Measurements from ENCODE around the gene DVL2. TPM values are rescaled to one million over a fixed set of nuclear protein-coding genes. Genes with fewer than 3 reads are reported as not detected.

DVL2 gene
- 25.9 TPM for polyA plus RNA-seq (2013, experiment 1 of 2)
- 25.1 TPM for polyA plus RNA-seq (2013, experiment 2 of 2)

DNA sequence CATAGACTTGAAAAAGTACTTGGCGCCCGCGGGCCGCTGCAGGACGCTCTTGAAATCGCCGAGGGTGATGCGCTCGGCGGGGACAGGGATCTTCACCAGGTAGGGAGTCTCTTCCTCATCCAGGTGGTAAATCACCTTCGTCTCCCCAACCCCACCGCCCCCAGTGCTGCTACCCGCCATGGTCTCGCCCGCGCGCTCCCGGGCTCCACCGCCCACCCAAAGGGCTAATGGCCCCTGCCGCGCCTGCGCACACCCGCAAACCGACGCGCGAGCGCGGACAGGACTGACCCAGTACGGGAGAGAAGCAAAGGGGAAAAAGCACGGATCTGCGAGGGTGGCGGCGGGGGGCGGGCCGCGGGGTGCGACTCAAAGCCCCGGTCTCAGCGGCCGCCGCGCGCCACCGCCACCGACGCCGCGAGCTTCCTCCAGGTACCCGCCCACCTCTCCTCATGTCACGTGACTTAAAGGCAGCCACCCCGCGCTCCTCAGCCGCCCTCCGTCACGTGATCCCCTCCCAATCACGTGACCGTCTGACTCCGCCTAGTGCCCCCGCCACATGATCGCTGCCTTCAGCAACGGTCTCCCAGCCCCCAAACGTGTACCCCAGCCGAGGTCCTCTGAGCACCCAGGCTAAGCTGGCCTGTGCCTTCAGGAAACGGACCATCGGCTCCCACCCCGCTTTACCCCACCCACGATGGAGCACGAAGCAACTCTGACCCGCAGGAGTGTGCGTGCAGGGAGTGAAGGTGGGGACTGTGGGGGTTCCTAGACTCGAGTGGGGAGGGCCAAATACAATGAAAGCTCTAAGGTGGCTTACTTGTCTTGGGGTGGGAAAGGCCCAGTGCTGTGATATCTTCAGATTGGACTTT is at the start of gene DVL2:
TSS of gene DVL2 (minus strand) at position 435 of the 869 bp plus-strand sequence. CDS start at position 180, 255 bp downstream.
- Histone ChIP-seq H3K23ac (ENCODE audit: low read length) (no peak within 1 kb of the TSS), H3K79me1 (ENCODE audit: low read length) (peaks cover 23% of the 10 kb centered on the region), H3K4me1 (ENCODE audit: control insufficient read depth, low read depth, low read length) (peaks cover 10% of the 10 kb centered on the region), H3K4me2 (ENCODE audit: low read length) (peak within 1 kb of the TSS; percentile 70), H2AK5ac (ENCODE audit: low read length) (no peak within 1 kb of the TSS), H4K5ac (ENCODE audit: low read length) (no peak within 1 kb of the TSS), H3K4ac (ENCODE audit: low read depth, low read length) (peak within 1 kb of the TSS; percentile 82), H2BK5ac (ENCODE audit: low read length) (peak within 1 kb of the TSS; percentile 47), H4K8ac (ENCODE audit: low read depth, low read length) (no peak within 1 kb of the TSS), H3K27ac (ENCODE audit: low read depth, low read length) (peak within 1 kb of the TSS; percentile 77), H3K79me2 (ENCODE audit: control insufficient read depth, insufficient read depth, low read length) (peaks cover 52% of the 10 kb centered on the region), H3K56ac (ENCODE audit: low read length) (peak within 1 kb of the TSS; percentile 96), H2BK120ac (ENCODE audit: low read depth, low read length) (no peak within 1 kb of the TSS), H3K27me3 (ENCODE audit: insufficient read depth, low read length, poor library complexity) (no peaks in the 10 kb centered on the region), H3K4me3 (ENCODE audit: low read length) (peak within 1 kb of the TSS; percentile 88), H3K36me3 (ENCODE audit: control insufficient read depth, insufficient read depth, low read length) (peaks cover 14% of the 10 kb centered on the region), H3K18ac (ENCODE audit: low read length) (peak within 1 kb of the TSS; percentile 62), H3K9ac (ENCODE audit: low read length) (peak within 1 kb of the TSS; percentile 89), H2BK15ac (replicated peaks; ENCODE audit: low read depth) (no peak within 1 kb of the TSS)
- WGBS (ENCODE audit: extremely low coverage, insufficient coverage, low lambda C conversion rate): no CpG with 5 or more reads among the region's 72 CpGs
- DNase-seq: peak; percentile 97

DNA sequence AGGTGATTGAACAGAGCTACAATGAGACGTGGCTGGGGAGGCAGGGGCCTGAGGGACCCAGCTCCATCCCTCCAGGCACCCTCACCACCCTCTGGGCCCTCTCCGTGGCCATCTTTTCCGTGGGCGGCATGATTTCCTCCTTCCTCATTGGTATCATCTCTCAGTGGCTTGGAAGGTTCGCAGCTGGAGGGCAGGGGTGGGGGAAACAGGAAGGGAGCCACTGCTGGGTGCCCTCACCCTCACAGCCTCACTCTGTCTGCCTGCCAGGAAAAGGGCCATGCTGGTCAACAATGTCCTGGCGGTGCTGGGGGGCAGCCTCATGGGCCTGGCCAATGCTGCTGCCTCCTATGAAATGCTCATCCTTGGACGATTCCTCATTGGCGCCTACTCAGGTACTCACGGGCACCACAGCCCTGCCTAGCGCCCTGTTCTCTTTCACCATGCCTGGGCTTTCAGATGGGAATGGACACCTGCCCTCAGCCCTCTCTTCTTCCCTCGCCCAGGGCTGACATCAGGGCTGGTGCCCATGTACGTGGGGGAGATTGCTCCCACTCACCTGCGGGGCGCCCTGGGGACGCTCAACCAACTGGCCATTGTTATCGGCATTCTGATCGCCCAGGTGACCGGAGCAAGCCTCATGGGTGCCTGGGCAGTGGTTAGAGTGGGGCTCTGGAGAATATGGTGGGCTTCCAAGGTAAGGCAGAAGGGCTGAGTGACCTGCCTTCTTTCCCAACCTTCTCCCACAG is 49.3 kb upstream of the DVL2 start:
- Histone ChIP-seq H2BK120ac (ENCODE audit: low read depth, low read length) (no peak overlapping the region), H3K4ac (ENCODE audit: low read depth, low read length) (no peak overlapping the region), H3K79me1 (ENCODE audit: low read length) (no peaks in the 10 kb centered on the region), H2AK5ac (ENCODE audit: low read length) (no peak overlapping the region), H2BK5ac (ENCODE audit: low read length) (no peak overlapping the region), H4K5ac (ENCODE audit: low read length) (no peak overlapping the region), H3K36me3 (ENCODE audit: control insufficient read depth, insufficient read depth, low read length) (no peaks in the 10 kb centered on the region), H3K27ac (ENCODE audit: low read depth, low read length) (no peak overlapping the region), H3K18ac (ENCODE audit: low read length) (no peak overlapping the region), H2BK15ac (replicated peaks; ENCODE audit: low read depth) (no peak overlapping the region), H3K4me2 (ENCODE audit: low read length) (no peak overlapping the region), H3K23ac (ENCODE audit: low read length) (no peak overlapping the region), H4K8ac (ENCODE audit: low read depth, low read length) (no peak overlapping the region), H3K9ac (ENCODE audit: low read length) (no peak overlapping the region), H3K79me2 (ENCODE audit: control insufficient read depth, insufficient read depth, low read length) (no peaks in the 10 kb centered on the region), H3K4me1 (ENCODE audit: control insufficient read depth, low read depth, low read length) (no peaks in the 10 kb centered on the region), H3K27me3 (ENCODE audit: insufficient read depth, low read length, poor library complexity) (no peaks in the 10 kb centered on the region), H3K56ac (ENCODE audit: low read length) (no peak overlapping the region), H3K4me3 (ENCODE audit: low read length) (no peak overlapping the region)
- WGBS (ENCODE audit: extremely low coverage, insufficient coverage, low lambda C conversion rate): no CpG with 5 or more reads among the region's 18 CpGs
- DNase-seq: no peak

DNA sequence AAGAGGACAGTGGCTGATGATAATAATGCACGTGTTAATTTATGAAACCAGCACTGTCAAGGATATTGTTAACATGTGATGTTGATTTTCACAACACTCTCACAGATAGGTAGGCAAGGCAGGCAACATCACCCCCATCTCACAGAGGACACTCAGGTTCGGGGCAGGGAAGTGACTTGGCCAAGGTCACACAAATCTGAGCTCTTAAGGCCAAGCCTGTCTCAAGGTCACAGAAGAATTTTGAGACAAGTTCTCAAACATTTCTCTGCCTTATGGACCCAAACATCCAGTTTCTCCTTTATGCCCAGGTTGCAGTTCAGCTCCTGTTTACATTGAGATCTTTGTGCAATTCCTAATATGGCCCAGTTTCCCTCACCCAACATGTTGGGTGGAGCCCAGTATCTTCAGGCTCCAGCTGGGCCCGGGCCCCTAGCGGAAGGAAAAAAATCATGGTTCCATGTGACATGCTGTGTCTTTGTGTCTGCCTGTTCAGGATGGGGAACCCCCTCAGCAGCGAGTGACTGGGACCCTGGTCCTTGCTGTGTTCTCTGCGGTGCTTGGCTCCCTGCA is 48.5 kb upstream of the DVL2 start:
- no peak overlapping the region for H2AK5ac ChIP-seq (ENCODE audit: low read length)
- no peak overlapping the region for H3K9ac ChIP-seq (ENCODE audit: low read length)
- H4K5ac ChIP-seq (ENCODE audit: low read length): no peak overlapping the region
- H3K79me2 ChIP-seq (ENCODE audit: control insufficient read depth, insufficient read depth, low read length): no peaks in the 10 kb centered on the region
- peak overlapping the region; percentile 56 for H3K56ac ChIP-seq (ENCODE audit: low read length)
- no peaks in the 10 kb centered on the region for H3K79me1 ChIP-seq (ENCODE audit: low read length)
- H2BK120ac ChIP-seq (ENCODE audit: low read depth, low read length): no peak overlapping the region
- no peak overlapping the region for H4K8ac ChIP-seq (ENCODE audit: low read depth, low read length)
- H3K36me3 ChIP-seq (ENCODE audit: control insufficient read depth, insufficient read depth, low read length): no peaks in the 10 kb centered on the region
- H3K4me3 ChIP-seq (ENCODE audit: low read length): no peak overlapping the region
- H2BK5ac ChIP-seq (ENCODE audit: low read length): no peak overlapping the region
- H3K4me2 ChIP-seq (ENCODE audit: low read length): no peak overlapping the region
- WGBS (ENCODE audit: extremely low coverage, insufficient coverage, low lambda C conversion rate): no CpG with 5 or more reads among the region's 6 CpGs
- no peaks in the 10 kb centered on the region for H3K27me3 ChIP-seq (ENCODE audit: insufficient read depth, low read length, poor library complexity)
- no peak overlapping the region for H3K23ac ChIP-seq (ENCODE audit: low read length)
- H3K27ac ChIP-seq (ENCODE audit: low read depth, low read length): no peak overlapping the region
- H3K18ac ChIP-seq (ENCODE audit: low read length): no peak overlapping the region
- no peak overlapping the region for H2BK15ac ChIP-seq (replicated peaks; ENCODE audit: low read depth)
- DNase-seq: no peak
- H3K4me1 ChIP-seq (ENCODE audit: control insufficient read depth, low read depth, low read length): no peaks in the 10 kb centered on the region
- H3K4ac ChIP-seq (ENCODE audit: low read depth, low read length): no peak overlapping the region

DNA sequence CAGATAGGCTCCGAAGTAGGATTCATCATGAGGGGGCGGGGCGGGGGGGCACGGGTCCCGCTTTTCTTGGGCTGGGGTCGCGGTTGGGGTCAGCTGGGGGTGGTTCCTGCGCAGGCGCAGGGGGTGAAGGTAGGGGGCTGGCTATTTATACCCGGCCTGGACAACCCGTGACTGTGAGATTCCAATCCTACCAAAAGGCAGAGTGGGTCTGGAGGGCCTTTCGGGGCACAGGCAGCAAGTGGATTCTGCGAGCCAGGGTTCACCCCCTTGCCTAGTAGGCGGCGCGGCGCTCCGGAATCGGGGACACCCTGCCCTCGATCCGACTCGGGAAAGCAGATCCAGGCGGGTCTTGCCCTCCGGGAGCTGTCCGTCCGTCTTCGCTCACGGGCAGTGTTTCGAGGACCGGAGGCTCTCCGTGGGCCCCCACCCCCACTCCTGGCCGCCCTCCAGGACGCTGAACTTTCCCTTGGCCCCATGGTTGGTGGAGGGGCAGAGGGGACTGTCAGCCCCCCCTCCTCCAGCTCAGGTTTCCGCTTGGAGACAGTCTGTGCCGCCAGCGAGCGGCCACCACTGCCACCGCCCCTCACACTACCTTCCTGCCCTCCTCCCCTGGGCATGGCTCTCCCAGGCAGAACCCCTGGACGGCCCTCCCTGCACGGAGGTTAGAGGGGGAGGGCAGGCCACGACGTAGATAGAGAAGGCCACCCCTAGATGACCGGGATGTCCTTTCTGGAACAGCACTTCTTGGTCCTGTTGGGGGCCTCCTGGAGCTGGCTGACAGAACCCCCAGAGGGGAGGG is 47.8 kb upstream of the DVL2 start:
- H4K8ac ChIP-seq (ENCODE audit: low read depth, low read length): no peak overlapping the region
- DNase-seq: no peak
- WGBS (ENCODE audit: extremely low coverage, insufficient coverage, low lambda C conversion rate): no CpG with 5 or more reads among the region's 43 CpGs
- H3K9ac ChIP-seq (ENCODE audit: low read length): peak overlapping the region; percentile 61
- H2AK5ac ChIP-seq (ENCODE audit: low read length): no peak overlapping the region
- no peak overlapping the region for H2BK15ac ChIP-seq (replicated peaks; ENCODE audit: low read depth)
- H3K4me2 ChIP-seq (ENCODE audit: low read length): peak overlapping the region; percentile 70
- H2BK120ac ChIP-seq (ENCODE audit: low read depth, low read length): no peak overlapping the region
- peak overlapping the region; percentile 46 for H3K4me3 ChIP-seq (ENCODE audit: low read length)
- no peak overlapping the region for H3K18ac ChIP-seq (ENCODE audit: low read length)
- no peak overlapping the region for H3K4ac ChIP-seq (ENCODE audit: low read depth, low read length)
- H2BK5ac ChIP-seq (ENCODE audit: low read length): no peak overlapping the region
- H4K5ac ChIP-seq (ENCODE audit: low read length): no peak overlapping the region
- peak overlapping the region; percentile 67 for H3K56ac ChIP-seq (ENCODE audit: low read length)
- no peaks in the 10 kb centered on the region for H3K79me1 ChIP-seq (ENCODE audit: low read length)
- no peak overlapping the region for H3K23ac ChIP-seq (ENCODE audit: low read length)
- no peaks in the 10 kb centered on the region for H3K27me3 ChIP-seq (ENCODE audit: insufficient read depth, low read length, poor library complexity)
- no peak overlapping the region for H3K27ac ChIP-seq (ENCODE audit: low read depth, low read length)
- H3K36me3 ChIP-seq (ENCODE audit: control insufficient read depth, insufficient read depth, low read length): no peaks in the 10 kb centered on the region
- no peaks in the 10 kb centered on the region for H3K4me1 ChIP-seq (ENCODE audit: control insufficient read depth, low read depth, low read length)
- no peaks in the 10 kb centered on the region for H3K79me2 ChIP-seq (ENCODE audit: control insufficient read depth, insufficient read depth, low read length)

Data from mesendoderm (in vitro differentiated cells).